GM21423 (cell line): ENCODE results near the gene AAK1.
"Not testable (repeated sequence)": the region's sequence is repeated elsewhere in the genome, so short reads cannot be mapped to it uniquely, and the experiment has no call there.

Experiments
- ATAC-seq: cut with Tn5 transposase; IDR thresholded peaks from one replicate; pipeline ENCODE4 v1.9.1; 2021; ENCODE audit warnings: mild to moderate bottlenecking, moderate library complexity; ENCODE audit not compliant: unreplicated experiment

Gene AAK1

GRCh38 chr2:69459936-69460335, 183.6 kb downstream of the AAK1 start:
- no peak for ATAC-seq

GRCh38 chr2:69456950-69457445, 186.5 kb downstream of the AAK1 start:
- no peak for ATAC-seq

- no peak for ATAC-seq
These were observed 187.4 kb downstream of the AAK1 start for GRCh38 chr2:69456154-69456553.

- no peak for ATAC-seq
These were observed 188.6 kb downstream of the AAK1 start for GRCh38 chr2:69454976-69455375.

- peak; percentile 85 for ATAC-seq
These were observed 189.9 kb downstream of the AAK1 start for GRCh38 chr2:69453475-69454129.

- ATAC-seq, result no peak
These were observed 190.9 kb downstream of the AAK1 start for GRCh38 chr2:69452687-69453086.

GRCh38 chr2:69450735-69451416, 192.7 kb downstream of the AAK1 start:
- ATAC-seq, result no peak

GRCh38 chr2:69449906-69450305, 193.6 kb downstream of the AAK1 start:
- no peak for ATAC-seq

- ATAC-seq, result not testable (repeated sequence)
These were observed 199.9 kb downstream of the AAK1 start for GRCh38 chr2:69443673-69444072.

- ATAC-seq, result not testable (repeated sequence)
These were observed 204.0 kb downstream of the AAK1 start for GRCh38 chr2:69439499-69439898.

- no peak for ATAC-seq
These were observed 205.0 kb downstream of the AAK1 start for GRCh38 chr2:69438580-69438979.

- ATAC-seq, result peak; percentile 3
These were observed 205.8 kb downstream of the AAK1 start for GRCh38 chr2:69437751-69438154.

GRCh38 chr2:69436938-69437750, 206.4 kb downstream of the AAK1 start, which contains the start of gene NFU1:
Gene NFU1 (minus strand): TSS chr2:69437435. CDS start chr2:69437422, 13 bp downstream.
- ATAC-seq, result peak; percentile 94

- ATAC-seq, result peak; percentile 1
These were observed 207.0 kb downstream of the AAK1 start for GRCh38 chr2:69436596-69436937.

- ATAC-seq, result no peak
These were observed 208.8 kb downstream of the AAK1 start for GRCh38 chr2:69434753-69435152.

- ATAC-seq, result no peak
These were observed 213.9 kb downstream of the AAK1 start for GRCh38 chr2:69429491-69430183.

GRCh38 chr2:69428981-69429380, 214.6 kb downstream of the AAK1 start:
- ATAC-seq, result no peak

GRCh38 chr2:69424419-69424818, 219.1 kb downstream of the AAK1 start:
- no peak for ATAC-seq

GRCh38 chr2:69422198-69422597, 221.3 kb downstream of the AAK1 start:
- ATAC-seq, result no peak

GRCh38 chr2:69419111-69419510, 224.4 kb downstream of the AAK1 start:
- not testable (repeated sequence) for ATAC-seq

- ATAC-seq, result no peak
These were observed 227.4 kb downstream of the AAK1 start for GRCh38 chr2:69416147-69416546.
